HepG2 (cell line): ENCODE data around the gene AGBL1. TPM values are rescaled to one million over a fixed set of nuclear protein-coding genes. Genes with fewer than 3 reads are reported as not detected.

Source experiments
- ATAC-seq: fragments of 200-7000 bp; cut with Tn5 transposase; 3 replicates; pipeline ENCODE4 v1.9.1; 2020; ENCODE audit warnings: mild to moderate bottlenecking, moderate library complexity
- BruUV-seq: library from RNA; stranded (reverse); fragments of 400-500 nt; replicated peaks from 2 replicates; lab custom pipeline; 2021; lab: Mats Ljungman, UMichigan
- CTCF ChIA-PET: fragments of 300-600 bp; formaldehyde crosslinking; extraction: SDS; loops from one replicate; lab custom pipeline; 2021; ENCODE audit warnings: low total read pairs, inconsistent platforms, low intra/inter-chr PET ratio; lab: Yijun Ruan, JAX
- POLR2A ChIA-PET: fragments of 350-600 bp; sonication (Branson Sonifier 250); formaldehyde crosslinking; loops from one replicate; lab custom pipeline; 2020; ENCODE audit warnings: antibody characterized with exemption, inconsistent platforms; lab: Yijun Ruan, JAX
- DNase-seq: peaks from one replicate; pipeline ENCODE4 v3.0.0-alpha.2; 2015; ENCODE audit warnings: low spot score
- FAIRE-seq: peaks from 3 replicates; lab custom pipeline; 2011; peaks lifted over from hg19 to GRCh38; lab: Jason Lieb, UNC
- H2AFZ ChIP-seq: one replicate; pipeline ENCODE4 v1.6.1; 2011; ENCODE audit warnings: low read length, inconsistent platforms
- H3K27ac ChIP-seq: fragments of 300-600 bp; 3 replicates; pipeline ENCODE4 v1.8.0; 2011; ENCODE audit warnings: mixed run types, mild to moderate bottlenecking, mixed read lengths, low read length, inconsistent platforms; ENCODE audit not compliant: insufficient read depth; ENCODE audit errors: extremely low read length
- H3K27me3 ChIP-seq, 2 experiments: fragments of 200-600 bp in 1 of 2; 2 replicates in 1 of 2; 3 replicates in 1 of 2; pipeline versions ENCODE4 v1.6.0 to v1.8.0; 2011; ENCODE audit warnings: low read length in 2 of 2, mild to moderate bottlenecking in 2 of 2, moderate library complexity in 2 of 2, inconsistent platforms in 1 of 2; ENCODE audit not compliant: insufficient read depth in 2 of 2, control insufficient read depth in 1 of 2
- H3K36me3 ChIP-seq, 2 experiments: fragments of 200-600 bp in 1 of 2; replicated peaks in 1 of 2; 2 replicates in 1 of 2; 3 replicates in 1 of 2; pipeline versions ENCODE4 v1.5.1 to v1.8.0; 2011; ENCODE audit warnings: low read length in 2 of 2, inconsistent platforms in 1 of 2; ENCODE audit not compliant: insufficient read depth in 2 of 2, control insufficient read depth in 1 of 2
- H3K4me1 ChIP-seq: 2 replicates; pipeline ENCODE4 v1.5.1; 2012; ENCODE audit warnings: low read length, inconsistent platforms; ENCODE audit not compliant: insufficient read depth
- H3K4me2 ChIP-seq: 2 replicates; pipeline ENCODE4 v1.6.0; 2011; ENCODE audit warnings: low read depth, low read length, inconsistent platforms
- H3K4me3 ChIP-seq, 3 experiments: fragments of 200-600 bp in 1 of 3; sonication (generic), shearing (Covaris generic) in 1 of 3; replicated peaks in 1 of 3; 2 replicates each; pipeline ENCODE4 v1.5.1; 2011 to 2016; ENCODE audit warnings: low read length in 3 of 3, inconsistent platforms in 2 of 3, low read depth in 2 of 3, mild to moderate bottlenecking in 2 of 3, control low read depth in 1 of 3, mixed read lengths in 1 of 3; ENCODE audit not compliant: insufficient read depth in 1 of 3
- H3K79me2 ChIP-seq: one replicate; pipeline ENCODE4 v1.6.1; 2011; ENCODE audit warnings: low read length, inconsistent platforms; ENCODE audit not compliant: insufficient read depth
- H3K9ac ChIP-seq: 2 replicates; pipeline ENCODE4 v1.6.0; 2011; ENCODE audit warnings: mild to moderate bottlenecking, low read depth, low read length, inconsistent platforms; ENCODE audit not compliant: insufficient read depth
- H3K9me3 ChIP-seq: 2 replicates; pipeline ENCODE4 v1.5.1; 2012; ENCODE audit warnings: mild to moderate bottlenecking, low read length
- H4K20me1 ChIP-seq: 2 replicates; pipeline ENCODE4 v1.6.0; 2011; ENCODE audit warnings: inconsistent platforms, mild to moderate bottlenecking, low read length, moderate library complexity; ENCODE audit not compliant: insufficient read depth
- NONO ChIP-seq, 2 experiments: fragments of 450-650 bp in 1 of 2; sonication (generic) in 1 of 2; formaldehyde crosslinking in 1 of 2; IDR thresholded peaks in 1 of 2; conservative IDR thresholded peaks in 1 of 2; 2 replicates each; pipeline versions ENCODE4 v1.6.1 to v1.8.0; 2017 to 2022; ENCODE audit warnings: mild to moderate bottlenecking in 1 of 2, missing genetic modification reagents in 1 of 2, moderate library complexity in 1 of 2
- RELA ChIP-seq: sonication (generic); formaldehyde crosslinking; IDR thresholded peaks from 2 replicates; pipeline ENCODE4 v1.4.0; 2020; ENCODE audit warnings: missing genetic modification reagents
- SIN3A ChIP-seq: IDR thresholded peaks from 2 replicates; pipeline ENCODE4 v1.6.1; 2011; ENCODE audit warnings: low read depth, mild to moderate bottlenecking, control low read depth, low read length, borderline replicate concordance
- ZKSCAN1 ChIP-seq: fragments of 150-350 bp; IDR thresholded peaks from 2 replicates; pipeline ENCODE4 v1.6.1; 2014; ENCODE audit warnings: low read length
- ZNF335 ChIP-seq: sonication (generic); formaldehyde crosslinking; IDR thresholded peaks from 2 replicates; pipeline ENCODE4 v1.4.0; 2020; ENCODE audit warnings: missing genetic modification reagents
- ZNF441 ChIP-seq: sonication (generic); formaldehyde crosslinking; IDR thresholded peaks from 2 replicates; pipeline ENCODE4 v1.7.0; 2021; ENCODE audit warnings: missing genetic modification reagents, borderline replicate concordance
- ZNF652 ChIP-seq: IDR thresholded peaks from 2 replicates; pipeline ENCODE4 v1.6.1; 2016; ENCODE audit warnings: low read depth, borderline replicate concordance
- ZNF660 ChIP-seq: sonication (generic); formaldehyde crosslinking; IDR thresholded peaks from 2 replicates; pipeline ENCODE4 v1.5.1; 2020; ENCODE audit warnings: mild to moderate bottlenecking, low read depth, missing genetic modification reagents, borderline replicate concordance
- WGBS: methylation state at CpG from one replicate; pipeline ENCODE4 v1.1.6; 2017; ENCODE audit warnings: low lambda C conversion rate; 5-methylcytosine and 5-hydroxymethylcytosine counted together
- in situ Hi-C: cut with HindIII; loops from 2 replicates; pipeline ENCODE4 v1.10.0; 2017; ENCODE audit warnings: low pct_unique_long_range_greater_than_20kb; ENCODE audit not compliant: extremely low pct_ligation_motif_present
- intact Hi-C: fragments of 100-400 bp; cut with micrococcal nuclease; formaldehyde crosslinking; loops from one replicate; pipeline ENCODE4 v1.10.0; 2022; ENCODE audit not compliant: unreplicated experiment
- polyA plus RNA-seq, 8 experiments: library from polyadenylated mRNA; depleted of rRNA in 3 of 8; stranded (reverse) in 7 of 8; unstranded in 1 of 8; fragments of >200 nt; fragmentation: Illumina TruSeq in 4 of 8; extraction: Trizol in 4 of 8; gene quantifications; 2 replicates each; pipeline versions ENCODE4 v1.2.1 to v1.2.3, GENCODE V29; 2011 to 2016; ENCODE audit warnings: low read depth in 4 of 8, missing spikeins in 1 of 8, mixed read lengths in 1 of 8; ENCODE audit not compliant: insufficient read depth in 1 of 8
- total RNA-seq, 5 experiments: library from RNA; depleted of rRNA; stranded (reverse); fragments of >200 nt; fragmentation: Illumina TruSeq; extraction: Trizol; gene quantifications; 2 replicates each; pipeline ENCODE4 v1.2.3, GENCODE V29; 2016; ENCODE audit warnings: low read depth in 1 of 5
- TF ChIP-seq, protein P1 (sequence below), 2 experiments: fragments of 450-650 bp in 1 of 2; sonication (generic) in 1 of 2; formaldehyde crosslinking in 1 of 2; IDR thresholded peaks; 2 replicates each; pipeline versions ENCODE4 v1.6.1 to v1.8.0; 2016 to 2022; ENCODE audit warnings: antibody characterized with exemption in 1 of 2, mild to moderate bottlenecking in 1 of 2, missing genetic modification reagents in 1 of 2

Gene AGBL1
- total and polyA plus RNA-seq, 2 of the 13 experiments (the other 11 are each of a cell fraction or from before 2014, with no cell fraction given), result 0.01 TPM; not detected in 1

DNA sequence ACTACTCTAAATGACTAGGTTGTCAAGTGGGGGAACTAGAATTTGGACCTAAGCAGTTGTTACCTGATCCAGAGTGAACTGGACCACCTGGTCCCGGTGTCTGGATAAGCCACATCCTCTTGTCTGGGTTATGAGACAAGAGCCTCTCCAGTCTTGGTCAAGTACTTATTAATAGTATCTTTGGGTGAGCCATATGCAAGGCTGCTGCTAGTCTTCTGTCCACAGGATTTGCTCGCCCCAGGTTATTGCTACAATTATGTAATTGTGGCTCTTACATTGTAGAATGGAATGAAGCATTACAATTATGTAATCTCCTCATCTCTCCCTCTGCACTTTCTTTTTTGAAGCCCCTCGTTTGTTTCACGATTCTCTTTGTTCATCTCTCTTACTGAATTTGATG, 24.0 kb upstream of the AGBL1 start:
- TF ChIP-seq, protein P1, sequence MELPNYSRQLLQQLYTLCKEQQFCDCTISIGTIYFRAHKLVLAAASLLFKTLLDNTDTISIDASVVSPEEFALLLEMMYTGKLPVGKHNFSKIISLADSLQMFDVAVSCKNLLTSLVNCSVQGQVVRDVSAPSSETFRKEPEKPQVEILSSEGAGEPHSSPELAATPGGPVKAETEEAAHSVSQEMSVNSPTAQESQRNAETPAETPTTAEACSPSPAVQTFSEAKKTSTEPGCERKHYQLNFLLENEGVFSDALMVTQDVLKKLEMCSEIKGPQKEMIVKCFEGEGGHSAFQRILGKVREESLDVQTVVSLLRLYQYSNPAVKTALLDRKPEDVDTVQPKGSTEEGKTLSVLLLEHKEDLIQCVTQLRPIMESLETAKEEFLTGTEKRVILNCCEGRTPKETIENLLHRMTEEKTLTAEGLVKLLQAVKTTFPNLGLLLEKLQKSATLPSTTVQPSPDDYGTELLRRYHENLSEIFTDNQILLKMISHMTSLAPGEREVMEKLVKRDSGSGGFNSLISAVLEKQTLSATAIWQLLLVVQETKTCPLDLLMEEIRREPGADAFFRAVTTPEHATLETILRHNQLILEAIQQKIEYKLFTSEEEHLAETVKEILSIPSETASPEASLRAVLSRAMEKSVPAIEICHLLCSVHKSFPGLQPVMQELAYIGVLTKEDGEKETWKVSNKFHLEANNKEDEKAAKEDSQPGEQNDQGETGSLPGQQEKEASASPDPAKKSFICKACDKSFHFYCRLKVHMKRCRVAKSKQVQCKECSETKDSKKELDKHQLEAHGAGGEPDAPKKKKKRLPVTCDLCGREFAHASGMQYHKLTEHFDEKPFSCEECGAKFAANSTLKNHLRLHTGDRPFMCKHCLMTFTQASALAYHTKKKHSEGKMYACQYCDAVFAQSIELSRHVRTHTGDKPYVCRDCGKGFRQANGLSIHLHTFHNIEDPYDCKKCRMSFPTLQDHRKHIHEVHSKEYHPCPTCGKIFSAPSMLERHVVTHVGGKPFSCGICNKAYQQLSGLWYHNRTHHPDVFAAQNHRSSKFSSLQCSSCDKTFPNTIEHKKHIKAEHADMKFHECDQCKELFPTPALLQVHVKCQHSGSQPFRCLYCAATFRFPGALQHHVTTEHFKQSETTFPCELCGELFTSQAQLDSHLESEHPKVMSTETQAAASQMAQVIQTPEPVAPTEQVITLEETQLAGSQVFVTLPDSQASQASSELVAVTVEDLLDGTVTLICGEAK (IDR thresholded peaks at IDR 0.05), result no peak
- TF ChIP-seq, protein P1 (CRISPR knock-in tag; IDR thresholded peaks at IDR 0.05), result no peak
- TF ChIP-seq RELA (CRISPR knock-in tag) (no peak), ZNF652 (CRISPR knock-in tag) (no peak), ZNF335 (CRISPR knock-in tag) (no peak), ZNF441 (CRISPR knock-in tag) (no peak), SIN3A (no peak), NONO (IDR thresholded peaks at IDR 0.05) (no peak), NONO (CRISPR knock-in tag; conservative IDR thresholded peaks at IDR 0.05) (no peak), ZNF660 (no peak), ZKSCAN1 (no peak)

More for the DNA sequence above, 24.0 kb upstream of the AGBL1 start:
- intact Hi-C loops (no loop called here), in situ Hi-C loops (no loop called here)
- Histone ChIP-seq H3K9ac (no peak overlapping the region), H3K9me3 (no peaks in the 10 kb centered on the region), H3K79me2 (no peaks in the 10 kb centered on the region), H3K4me2 (no peak overlapping the region), H3K27me3 (no peaks in the 10 kb centered on the region), H2AFZ (no peak overlapping the region), H3K4me1 (no peaks in the 10 kb centered on the region), H3K4me3 (no peak overlapping the region), H3K36me3 (no peaks in the 10 kb centered on the region), H4K20me1 (no peaks in the 10 kb centered on the region), H3K27ac (no peak overlapping the region)
- ChIA-PET POLR2A (no interaction called here), CTCF (no interaction called here)
- WGBS, result 10% methylated on average over 4 of the region's 4 CpGs
- FAIRE-seq (no peak), ATAC-seq (no peak), DNase-seq (no peak)
- no TSS peak for BruUV-seq
